ENCODE measurements around the gene UNC93A.

The UNC93A gene

DNA sequence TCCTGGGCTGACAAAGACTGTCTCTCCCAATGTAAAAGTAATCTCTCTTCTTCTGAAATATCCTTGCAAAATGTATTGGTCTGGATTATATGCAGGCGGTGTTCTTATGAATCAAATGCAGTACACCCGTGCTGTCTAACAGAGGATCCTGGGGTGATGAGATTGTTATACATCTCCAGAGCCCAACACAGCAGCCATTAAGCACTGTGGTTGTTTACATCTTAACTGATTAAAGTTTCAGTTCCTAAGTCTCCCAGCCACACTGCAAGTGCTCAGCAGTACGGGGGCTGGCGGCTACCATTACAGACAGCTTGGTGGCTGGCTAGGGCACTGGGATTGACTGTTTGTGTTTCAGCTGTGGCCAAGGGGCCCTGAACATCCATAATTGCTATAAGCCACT, 7.0 kb downstream of the UNC93A start:
- no peaks in the 10 kb centered on the region for H3K36me3 ChIP-seq (replicated peaks)
- in situ Hi-C loops (cut with HindIII; ENCODE audit: low pct_ligation_motif_present, low sequenced_read_pairs), result no loop called here
- H3K27me3 ChIP-seq (replicated peaks), result no peaks in the 10 kb centered on the region
- TF ChIP-seq CTCF (IDR thresholded peaks at IDR 0.05; ENCODE audit: low read depth, low read length, missing control alignments), result no peak
- H3K27ac ChIP-seq, result no peak overlapping the region
- no peak for DNase-seq
- H3K4me3 ChIP-seq (ENCODE audit: low read depth, low read length), result no peak overlapping the region

DNA sequence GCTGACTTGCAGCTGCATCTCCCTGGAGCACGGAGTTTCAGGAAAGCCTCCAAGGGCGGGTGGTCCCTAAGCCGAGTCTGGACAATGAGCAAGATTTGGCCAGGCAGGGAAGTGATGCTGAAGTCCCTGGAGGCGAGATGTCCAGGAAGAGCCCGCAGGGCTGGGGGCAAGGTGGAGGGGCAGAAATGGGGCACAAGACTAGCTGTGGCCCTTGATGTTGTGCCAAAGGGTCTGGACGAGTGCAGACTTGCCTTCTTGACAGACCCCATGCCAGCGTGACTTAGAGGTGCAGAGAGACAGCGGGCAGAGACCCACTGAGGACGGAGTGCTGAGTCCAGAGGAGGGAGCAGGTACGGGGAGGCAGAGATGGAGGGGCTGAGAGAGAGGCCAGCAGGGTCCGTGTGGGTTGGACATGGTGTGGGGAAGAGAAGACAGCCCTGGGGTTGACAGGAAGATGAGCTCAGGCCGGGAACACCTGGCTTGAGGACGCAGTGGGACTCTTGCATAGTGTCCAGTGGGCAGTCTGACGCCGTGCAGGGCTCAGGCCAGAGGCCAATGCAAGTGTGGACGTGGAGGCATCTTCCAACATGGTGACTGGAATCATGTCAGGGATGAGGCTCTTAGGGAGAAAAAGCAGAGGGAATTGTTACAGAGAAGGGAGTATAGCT, 8.7 kb downstream of the UNC93A start:
- no peak for TF ChIP-seq CTCF (IDR thresholded peaks at IDR 0.05; ENCODE audit: low read depth, low read length, missing control alignments)
- Histone ChIP-seq H3K4me3 (ENCODE audit: low read depth, low read length) (no peak overlapping the region), H3K36me3 (replicated peaks) (no peaks in the 10 kb centered on the region), H3K27ac (no peak overlapping the region), H3K27me3 (replicated peaks) (no peaks in the 10 kb centered on the region)
- DNase-seq, result no peak
- in situ Hi-C loops (cut with HindIII; ENCODE audit: low pct_ligation_motif_present, low sequenced_read_pairs), result no loop called here

GRCh38 chr6:167300902-167301777, 10.0 kb downstream of the UNC93A start:
- Histone ChIP-seq H3K4me3 (ENCODE audit: low read depth, low read length) (no peak overlapping the region), H3K27me3 (replicated peaks) (no peaks in the 10 kb centered on the region), H3K27ac (no peak overlapping the region), H3K36me3 (replicated peaks) (no peaks in the 10 kb centered on the region)
- no peak for DNase-seq
- in situ Hi-C loops (cut with HindIII; ENCODE audit: low pct_ligation_motif_present, low sequenced_read_pairs), result no loop called here
- TF ChIP-seq CTCF (IDR thresholded peaks at IDR 0.05; ENCODE audit: low read depth, low read length, missing control alignments), result no peak

DNA sequence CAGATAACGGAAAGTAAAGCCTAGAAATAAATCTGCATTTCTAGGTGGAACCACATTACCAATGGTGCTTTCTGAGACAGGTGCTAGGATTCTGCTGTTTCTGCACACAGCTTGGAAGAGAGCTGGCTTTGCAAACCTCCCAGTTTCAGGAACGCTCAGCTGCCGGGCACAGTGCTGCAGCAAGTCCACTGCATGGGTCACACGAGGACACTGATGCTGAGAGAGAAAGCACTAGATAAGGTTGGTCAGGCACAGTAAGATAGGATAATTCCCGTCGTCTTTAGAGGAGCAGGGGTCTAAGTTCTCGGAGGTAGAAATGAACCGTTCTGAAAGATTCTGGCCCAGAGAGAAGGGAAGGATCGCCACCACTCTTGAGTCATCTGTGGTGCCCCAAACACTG, 11.0 kb downstream of the UNC93A start:
- no peak for DNase-seq
- Histone ChIP-seq H3K4me3 (ENCODE audit: low read depth, low read length) (no peak overlapping the region), H3K27me3 (replicated peaks) (no peaks in the 10 kb centered on the region), H3K27ac (no peak overlapping the region), H3K36me3 (replicated peaks) (no peaks in the 10 kb centered on the region)
- in situ Hi-C loops (cut with HindIII; ENCODE audit: low pct_ligation_motif_present, low sequenced_read_pairs), result no loop called here
- no peak for TF ChIP-seq CTCF (IDR thresholded peaks at IDR 0.05; ENCODE audit: low read depth, low read length, missing control alignments)

DNA sequence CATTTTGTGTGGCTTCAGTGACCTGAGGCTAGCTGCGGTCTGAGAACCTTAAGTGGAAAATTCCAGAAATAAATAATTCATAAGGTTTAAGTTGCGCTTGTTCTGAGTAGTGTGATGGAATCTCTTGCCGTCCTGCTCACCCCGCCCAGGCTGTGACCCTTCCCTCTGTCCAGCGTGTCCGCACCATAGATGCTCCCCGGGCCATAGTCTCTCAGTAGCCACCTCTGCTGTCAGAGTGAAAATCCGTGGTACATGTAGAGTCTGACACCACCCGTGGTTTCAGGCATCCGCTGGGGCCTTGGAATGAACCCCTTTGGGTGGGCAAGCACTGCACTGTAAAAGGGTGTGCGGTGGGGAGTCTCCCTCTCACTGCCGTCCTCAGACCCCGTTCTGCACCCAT, 11.7 kb downstream of the UNC93A start:
- DNase-seq, result no peak
- H3K27me3 ChIP-seq (replicated peaks), result no peaks in the 10 kb centered on the region
- H3K27ac ChIP-seq, result no peak overlapping the region
- H3K36me3 ChIP-seq (replicated peaks), result no peaks in the 10 kb centered on the region
- in situ Hi-C loops (cut with HindIII; ENCODE audit: low pct_ligation_motif_present, low sequenced_read_pairs), result no loop called here
- no peak overlapping the region for H3K4me3 ChIP-seq (ENCODE audit: low read depth, low read length)
- TF ChIP-seq CTCF (IDR thresholded peaks at IDR 0.05; ENCODE audit: low read depth, low read length, missing control alignments), result no peak

Data from brain microvascular endothelial cell (primary cell).